ENCODE measurements around the gene RHOBTB1.

RHOBTB1 gene

DNA sequence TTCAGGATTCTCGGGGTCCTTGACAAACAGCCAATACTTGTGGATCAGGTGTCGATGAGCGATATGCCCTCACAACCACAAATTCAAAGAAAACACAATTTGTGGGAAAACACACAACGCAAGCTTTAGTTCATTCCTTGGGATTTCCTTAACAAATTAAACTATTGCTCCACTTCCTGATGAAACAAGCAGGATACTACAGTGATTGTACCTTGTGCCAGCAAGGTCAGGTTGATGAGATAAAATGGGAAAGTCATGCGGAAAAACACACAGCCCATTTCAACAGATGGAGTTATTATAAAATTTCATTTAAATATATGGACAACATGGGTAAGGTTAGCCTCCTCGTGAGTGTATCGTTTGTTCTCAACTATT, 8.8 kb upstream of the RHOBTB1 start:
- no peak for TF ChIP-seq CTCF (conservative IDR thresholded peaks at IDR 0.05; ENCODE audit: control insufficient read depth, insufficient read depth, low read depth, low read length)
- no peak overlapping the region for H3K4me3 ChIP-seq (ENCODE audit: control insufficient read depth, low read depth, low read length)
- no peak for DNase-seq (ENCODE audit: low read depth)

DNA sequence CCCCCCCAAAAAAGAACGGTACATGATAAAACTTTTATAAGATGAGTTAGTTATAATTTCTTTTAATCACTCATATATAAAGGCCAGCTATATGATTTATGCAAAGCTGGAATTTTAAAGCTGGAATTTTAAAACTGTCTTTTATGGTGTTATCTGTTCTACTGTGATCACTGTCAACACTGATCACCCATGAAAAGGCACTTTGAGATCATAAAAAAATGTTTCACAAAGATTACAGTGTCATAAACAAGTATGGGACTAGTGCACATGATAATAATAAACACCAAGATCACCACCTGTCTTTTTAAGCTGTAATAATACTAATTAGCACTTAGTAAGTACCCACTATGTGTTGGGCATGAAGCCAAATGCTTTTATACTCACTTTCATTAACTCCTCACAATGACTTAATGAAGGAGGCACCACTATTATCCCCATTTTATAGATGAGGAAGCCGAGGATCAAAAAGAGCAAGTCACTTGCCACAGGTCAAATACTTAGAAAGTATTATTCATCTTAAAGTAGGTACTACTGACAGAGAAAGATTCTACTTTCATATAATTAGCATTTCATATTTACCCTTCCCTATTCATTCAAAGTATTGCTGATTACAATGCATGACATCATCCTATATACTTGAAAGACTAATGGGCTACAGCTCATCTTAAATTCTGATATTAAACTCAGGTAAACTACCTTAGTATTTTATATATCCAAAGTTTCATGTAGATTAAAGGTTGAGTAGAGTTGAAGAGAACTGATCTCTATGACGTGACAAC, 8.3 kb upstream of the RHOBTB1 start:
- H3K4me3 ChIP-seq (ENCODE audit: control insufficient read depth, low read depth, low read length), result no peak overlapping the region
- DNase-seq (ENCODE audit: low read depth), result no peak
- no peak for TF ChIP-seq CTCF (conservative IDR thresholded peaks at IDR 0.05; ENCODE audit: control insufficient read depth, insufficient read depth, low read depth, low read length)

GRCh38 chr10:60951272-60951724, 7.3 kb upstream of the RHOBTB1 start:
- DNase-seq (ENCODE audit: low read depth), result no peak
- no peak overlapping the region for H3K4me3 ChIP-seq (ENCODE audit: control insufficient read depth, low read depth, low read length)
- TF ChIP-seq CTCF (conservative IDR thresholded peaks at IDR 0.05; ENCODE audit: control insufficient read depth, insufficient read depth, low read depth, low read length), result no peak

DNA sequence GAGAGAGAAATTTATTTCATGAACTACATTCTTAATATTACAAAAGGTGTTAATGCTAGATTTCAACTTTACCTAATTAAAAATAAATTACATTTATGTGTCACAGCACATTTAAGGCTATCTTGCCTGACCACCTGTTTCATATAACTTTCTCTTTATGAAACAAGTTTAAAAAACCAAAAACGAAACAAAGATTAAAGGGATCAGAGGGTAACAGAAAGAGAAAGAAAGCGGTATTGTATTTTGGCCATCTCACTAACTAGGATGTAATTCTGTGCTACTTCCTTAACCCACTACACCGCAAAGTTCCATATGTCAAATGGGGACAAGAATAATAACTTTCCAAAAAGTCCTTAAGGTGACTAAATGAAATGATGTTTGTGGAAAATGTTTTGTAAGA, 6.3 kb upstream of the RHOBTB1 start:
- TF ChIP-seq CTCF (conservative IDR thresholded peaks at IDR 0.05; ENCODE audit: control insufficient read depth, insufficient read depth, low read depth, low read length), result no peak
- H3K4me3 ChIP-seq (ENCODE audit: control insufficient read depth, low read depth, low read length), result no peak overlapping the region
- DNase-seq (ENCODE audit: low read depth), result no peak

DNA sequence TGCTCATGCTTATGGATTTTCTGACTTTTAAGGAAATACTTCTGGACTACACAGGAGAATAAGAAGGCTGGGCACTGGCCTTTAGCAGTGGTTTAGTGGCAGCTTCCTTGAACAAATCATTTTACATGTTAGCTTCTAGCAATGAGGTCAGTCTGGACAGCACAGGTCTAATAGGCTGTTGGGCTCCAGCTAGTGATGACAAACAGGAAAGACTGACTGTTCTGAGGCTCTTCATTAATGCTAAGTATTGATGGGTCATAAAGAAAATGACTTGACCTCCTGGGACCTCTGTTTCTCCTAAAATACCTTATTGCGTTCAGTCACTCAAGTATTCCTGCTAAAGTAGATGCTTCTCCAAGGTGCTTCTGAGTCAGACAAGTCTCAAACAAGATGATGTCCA, 4.9 kb upstream of the RHOBTB1 start:
- no peak for TF ChIP-seq CTCF (conservative IDR thresholded peaks at IDR 0.05; ENCODE audit: control insufficient read depth, insufficient read depth, low read depth, low read length)
- no peak for DNase-seq (ENCODE audit: low read depth)
- no peak overlapping the region for H3K4me3 ChIP-seq (ENCODE audit: control insufficient read depth, low read depth, low read length)

DNA sequence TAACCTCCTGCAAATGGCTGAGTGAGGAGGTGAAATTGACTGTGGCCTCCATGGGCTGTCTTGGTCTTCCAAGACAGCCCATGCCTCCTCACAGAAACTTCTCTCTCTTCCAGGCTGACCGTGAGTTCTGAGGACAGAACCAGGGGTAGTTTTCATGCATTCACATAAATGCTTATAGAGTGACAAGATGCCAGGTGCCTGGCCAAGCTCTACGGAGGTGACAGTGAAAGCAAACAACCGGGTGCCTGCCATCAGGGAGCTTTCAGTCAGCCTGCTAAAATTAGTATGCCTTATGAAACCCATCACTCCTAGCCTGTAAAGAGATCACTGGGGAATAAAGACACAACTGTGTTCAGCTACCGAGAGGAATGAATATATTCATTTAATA, 919 bp upstream of the RHOBTB1 start:
- peak overlapping the region; percentile 75 for H3K4me3 ChIP-seq (ENCODE audit: control insufficient read depth, low read depth, low read length)
- no peak for TF ChIP-seq CTCF (conservative IDR thresholded peaks at IDR 0.05; ENCODE audit: control insufficient read depth, insufficient read depth, low read depth, low read length)
- DNase-seq (ENCODE audit: low read depth), result no peak
